ENCODE results near the gene CHRND. TPM values are rescaled to one million over a fixed set of nuclear protein-coding genes. Genes with fewer than 3 reads are reported as not detected.

The CHRND gene
- total and polyA plus RNA-seq, 12 donors: 0.07 to 0.39 (median 0.14) TPM; not detected in 7

DNA sequence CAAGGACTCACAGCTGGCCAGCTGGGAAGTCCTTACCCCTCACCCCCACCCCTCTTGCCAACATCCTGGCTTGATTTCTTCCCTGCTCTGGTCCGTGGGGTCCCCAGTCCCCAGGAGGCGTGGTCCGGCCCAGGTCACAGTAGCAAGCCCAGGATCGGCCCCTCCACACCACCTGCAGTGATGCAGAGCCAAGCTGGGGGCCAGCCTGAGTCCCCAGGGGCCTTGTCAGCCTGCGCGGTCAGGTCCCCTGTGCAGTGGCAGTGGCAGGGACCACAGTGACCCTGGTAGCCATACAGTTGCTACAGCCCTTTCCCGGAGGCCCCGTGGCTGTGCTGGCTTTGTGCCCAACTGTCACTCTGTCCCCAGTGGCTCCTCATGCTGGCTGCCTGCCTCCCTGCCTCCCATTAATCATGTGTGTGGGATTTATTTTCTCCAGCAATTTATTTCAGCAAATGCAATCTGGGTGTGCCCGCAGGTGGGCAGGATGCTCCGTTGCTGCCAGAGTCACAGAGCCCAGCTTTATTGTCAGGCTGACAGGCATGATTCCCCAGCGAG lies 14.5 kb upstream of the CHRND start:
- 43 to 55% (median 43%) methylated on average over 6 to 11 of the region's 11 CpGs for WGBS, 4 donors
- no peaks in the 10 kb centered on the region for H3K36me3 ChIP-seq (replicated peaks in 1 of 2)
- no peak overlapping the region for H3K4me3 ChIP-seq
- no peaks in the 10 kb centered on the region for H3K27me3 ChIP-seq
- TF ChIP-seq CTCF (IDR thresholded peaks at IDR 0.05) (no peak), POLR2A (IDR thresholded peaks at IDR 0.05) (no peak)
- DNase-seq: peak; percentile 58 to 89 (median 78)
- H3K4me1 ChIP-seq (replicated peaks in 1 of 2): peaks cover 0 to 14% of the 10 kb centered on the region in 2 donors
- peak overlapping the region in 1 of 5 donors; percentile 29 for H3K27ac ChIP-seq
- intact Hi-C loops (cut with DNase I): loop anchor here in 1 of 2 donors (10.0 kb wide), 1 partner anchor 187 kb away; no protein-coding TSS in a partner anchor
- no peaks in the 10 kb centered on the region for H3K9me3 ChIP-seq (replicated peaks in 1 of 3)

DNA sequence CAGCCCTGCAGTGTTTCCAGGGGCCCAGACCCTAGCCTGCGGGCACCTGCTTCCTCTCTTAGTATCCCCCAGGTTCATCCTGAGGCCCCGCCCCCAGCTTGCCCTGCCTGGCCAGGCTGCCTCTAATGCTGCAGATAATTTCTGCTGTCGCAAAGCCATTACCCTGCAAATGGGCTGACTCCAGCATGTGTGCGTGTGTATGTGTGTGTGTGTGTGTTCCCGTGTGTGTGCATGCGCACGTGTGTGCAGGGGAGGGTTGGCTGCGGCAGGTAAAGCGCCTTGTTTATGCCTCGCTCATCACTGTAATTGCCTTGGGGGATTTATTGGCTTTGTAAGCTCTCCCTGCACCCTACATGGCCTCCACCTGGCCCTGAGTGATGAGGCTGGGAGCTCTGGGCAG lies 13.4 kb upstream of the CHRND start:
- no peaks in the 10 kb centered on the region for H3K9me3 ChIP-seq (replicated peaks in 1 of 3)
- no peak overlapping the region for H3K27ac ChIP-seq
- 75 to 95% (median 85%) methylated on average over 7 to 10 of the region's 10 CpGs for WGBS, 4 donors
- no peaks in the 10 kb centered on the region for H3K27me3 ChIP-seq
- peaks cover 0 to 14% of the 10 kb centered on the region in 2 donors for H3K4me1 ChIP-seq (replicated peaks in 1 of 2)
- TF ChIP-seq POLR2A (IDR thresholded peaks at IDR 0.05): no peak
- TF ChIP-seq CTCF (IDR thresholded peaks at IDR 0.05): no peak
- H3K4me3 ChIP-seq: no peak overlapping the region
- intact Hi-C loops (cut with DNase I): loop anchor here in 1 of 2 donors (10.0 kb wide), 1 partner anchor 188 kb away; no protein-coding TSS in a partner anchor
- peak in 1 of 7 donors; percentile 62 for DNase-seq
- no peaks in the 10 kb centered on the region for H3K36me3 ChIP-seq (replicated peaks in 1 of 2)

DNA sequence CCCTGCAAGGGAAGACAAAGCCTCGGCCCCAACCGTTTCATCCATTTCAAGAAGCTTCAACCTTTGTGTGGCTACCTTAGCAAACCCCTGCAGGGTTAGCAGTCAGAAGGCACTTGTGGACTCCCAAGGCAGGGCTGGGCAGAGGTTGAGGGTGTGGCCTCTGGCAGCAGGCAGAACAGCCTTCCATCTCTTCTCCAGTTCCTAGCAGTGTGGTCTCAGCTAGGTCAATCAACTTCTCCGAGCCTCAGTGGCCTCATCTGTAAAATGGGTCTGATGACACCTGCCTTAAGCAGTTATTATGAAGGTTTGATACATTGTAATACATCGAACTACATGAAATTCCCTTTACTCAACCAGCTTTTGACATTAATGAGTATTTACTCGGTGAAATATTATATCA lies 12.6 kb upstream of the CHRND start:
- peaks cover 0 to 14% of the 10 kb centered on the region in 2 donors for H3K4me1 ChIP-seq (replicated peaks in 1 of 2)
- no peak overlapping the region for H3K4me3 ChIP-seq
- no peaks in the 10 kb centered on the region for H3K9me3 ChIP-seq (replicated peaks in 1 of 3)
- TF ChIP-seq POLR2A (IDR thresholded peaks at IDR 0.05) (no peak), CTCF (IDR thresholded peaks at IDR 0.05) (no peak)
- no peaks in the 10 kb centered on the region for H3K36me3 ChIP-seq (replicated peaks in 1 of 2)
- 74 to 80% (median 77%) methylated on average over 5 of the region's 5 CpGs for WGBS, 4 donors
- no peaks in the 10 kb centered on the region for H3K27me3 ChIP-seq
- H3K27ac ChIP-seq: no peak overlapping the region
- DNase-seq: no peak
- intact Hi-C loops (cut with DNase I): loop anchor here in 1 of 2 donors (10.0 kb wide), 1 partner anchor 189 kb away; no protein-coding TSS in a partner anchor

DNA sequence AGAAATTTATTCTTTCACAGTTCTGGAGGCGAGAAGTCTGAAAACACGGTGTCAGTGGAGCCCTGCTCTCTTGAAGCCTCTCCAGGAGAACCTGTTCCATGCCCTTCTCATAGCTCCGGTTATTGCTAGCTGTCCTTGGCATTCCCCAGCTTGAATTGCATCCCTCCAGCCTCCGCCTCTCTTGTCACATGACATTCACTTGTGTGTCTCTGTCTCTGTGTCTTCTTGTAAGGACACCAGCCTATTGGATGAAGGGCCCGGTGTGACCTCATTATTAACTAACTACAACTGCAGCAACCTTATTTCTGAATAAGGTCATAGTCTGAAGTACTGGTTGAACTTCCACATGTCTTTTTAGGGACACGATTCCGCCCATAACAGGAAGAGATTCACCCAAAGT lies 10.3 kb upstream of the CHRND start:
- no peaks in the 10 kb centered on the region for H3K36me3 ChIP-seq (replicated peaks in 1 of 2)
- intact Hi-C loops (cut with DNase I): loop anchor here in 1 of 2 donors (10.0 kb wide), 1 partner anchor 191 kb away; no protein-coding TSS in a partner anchor
- TF ChIP-seq CTCF (IDR thresholded peaks at IDR 0.05): no peak
- no peak for TF ChIP-seq POLR2A (IDR thresholded peaks at IDR 0.05)
- no peaks in the 10 kb centered on the region for H3K27me3 ChIP-seq
- peaks cover 0 to 14% of the 10 kb centered on the region in 2 donors for H3K4me1 ChIP-seq (replicated peaks in 1 of 2)
- WGBS, 4 donors: 62 to 68% (median 64%) methylated on average over 7 of the region's 7 CpGs
- no peaks in the 10 kb centered on the region for H3K9me3 ChIP-seq (replicated peaks in 1 of 3)
- peak in 6 of 7 donors; percentile 70 to 83 (median 80) for DNase-seq
- peak overlapping the region in 1 of 5 donors; percentile 50 for H3K27ac ChIP-seq
- no peak overlapping the region for H3K4me3 ChIP-seq
